GM19099 (cell line): ENCODE data around the gene LPAR6.

Source experiments
- POLR2A ChIP-seq: IDR thresholded peaks from 3 replicates; pipeline ENCODE4 v1.6.1; 2011; ENCODE audit warnings: low read depth; ENCODE audit not compliant: insufficient read length; ENCODE audit errors: extremely low read depth

LPAR6 gene

GRCh38 chr13:48412881-48413351 is at the start of gene LPAR6:
Gene LPAR6 (minus strand): TSS chr13:48413113. CDS start chr13:48412423, 690 bp downstream.
- TF ChIP-seq POLR2A: no peak

GRCh38 chr13:48457578-48458242 is 44.8 kb upstream of the LPAR6 start:
- no peak for TF ChIP-seq POLR2A

- TF ChIP-seq POLR2A: no peak
These were observed 43.6 kb upstream of the LPAR6 start for GRCh38 chr13:48456546-48456945.

- TF ChIP-seq POLR2A: no peak
These were observed 36.7 kb upstream of the LPAR6 start for GRCh38 chr13:48449656-48450055.

GRCh38 chr13:48448959-48449614 is 36.2 kb upstream of the LPAR6 start:
- no peak for TF ChIP-seq POLR2A

GRCh38 chr13:48448285-48448958 is 35.5 kb upstream of the LPAR6 start:
- TF ChIP-seq POLR2A: no peak

- no peak for TF ChIP-seq POLR2A
These were observed 33.6 kb upstream of the LPAR6 start for GRCh38 chr13:48446464-48446863.

GRCh38 chr13:48443442-48444208 is 30.7 kb upstream of the LPAR6 start:
- no peak for TF ChIP-seq POLR2A

- no peak for TF ChIP-seq POLR2A
These were observed 24.5 kb upstream of the LPAR6 start for GRCh38 chr13:48437371-48437770.

GRCh38 chr13:48436661-48437288 is 23.9 kb upstream of the LPAR6 start:
- no peak for TF ChIP-seq POLR2A

- TF ChIP-seq POLR2A: no peak
These were observed 21.3 kb upstream of the LPAR6 start for GRCh38 chr13:48434200-48434599.

- no peak for TF ChIP-seq POLR2A
These were observed 19.2 kb upstream of the LPAR6 start for GRCh38 chr13:48431987-48432615.

GRCh38 chr13:48431431-48431830 is 18.5 kb upstream of the LPAR6 start:
- no peak for TF ChIP-seq POLR2A

- TF ChIP-seq POLR2A: no peak
These were observed 17.0 kb upstream of the LPAR6 start for GRCh38 chr13:48429886-48430285.
